IPS-NIHi7 (cell line): ENCODE results near the gene TPM4.
A peak's percentile ranks its signal among the peaks of the same experiment; 100 is the strongest.
"Not testable (repeated sequence)": the region's sequence is repeated elsewhere in the genome, so short reads cannot be mapped to it uniquely, and the experiment has no call there.

Source experiments
- DNase-seq: peaks from one replicate; pipeline ENCODE4 v3.0.0; 2012; ENCODE audit warnings: mixed read lengths; ENCODE audit errors: extremely low spot score

The TPM4 gene

DNA sequence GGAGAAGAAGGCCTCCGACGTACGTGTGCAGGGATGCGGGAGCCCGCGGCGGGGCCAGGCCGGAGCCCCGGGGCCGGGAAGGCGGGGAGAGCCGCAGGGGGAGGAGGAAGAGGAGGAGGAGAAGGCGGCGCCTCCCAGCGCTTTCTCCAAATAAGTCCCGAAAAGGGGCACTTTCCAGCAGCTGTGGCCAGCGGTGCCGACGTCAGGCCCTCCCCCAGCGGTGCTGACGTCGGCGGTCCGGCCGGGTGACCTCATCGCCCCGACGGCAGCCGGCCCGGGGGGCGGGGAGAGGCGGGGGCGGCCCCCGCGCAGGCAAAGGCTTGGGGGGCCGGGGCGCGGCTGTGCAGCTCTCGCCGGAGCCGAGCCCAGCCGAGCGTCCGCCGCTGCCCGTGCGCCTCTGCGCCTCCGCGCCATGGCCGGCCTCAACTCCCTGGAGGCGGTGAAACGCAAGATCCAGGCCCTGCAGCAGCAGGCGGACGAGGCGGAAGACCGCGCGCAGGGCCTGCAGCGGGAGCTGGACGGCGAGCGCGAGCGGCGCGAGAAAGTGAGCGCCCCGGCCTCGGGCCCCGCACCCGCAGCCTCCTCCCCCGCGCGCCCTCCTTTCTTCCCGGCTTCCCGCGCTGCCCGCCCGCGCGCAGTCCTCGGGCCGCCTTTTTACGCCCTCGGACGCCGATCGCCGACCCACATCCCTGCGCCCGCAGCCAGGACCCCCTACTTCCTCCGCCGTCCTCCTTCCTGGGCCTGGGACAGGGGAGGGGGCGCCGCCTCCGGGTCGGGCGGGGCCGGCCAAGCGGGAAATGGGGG, at the start of gene TPM4:
TSS of gene TPM4 (plus strand) at position 342 of the 804 bp plus-strand sequence. CDS start at position 413, 71 bp downstream.
- DNase-seq, result peak; percentile 92

- DNase-seq, result no peak
Observed at GRCh38 chr19:16026756-16027155, 49.5 kb upstream of the TPM4 start.

DNA sequence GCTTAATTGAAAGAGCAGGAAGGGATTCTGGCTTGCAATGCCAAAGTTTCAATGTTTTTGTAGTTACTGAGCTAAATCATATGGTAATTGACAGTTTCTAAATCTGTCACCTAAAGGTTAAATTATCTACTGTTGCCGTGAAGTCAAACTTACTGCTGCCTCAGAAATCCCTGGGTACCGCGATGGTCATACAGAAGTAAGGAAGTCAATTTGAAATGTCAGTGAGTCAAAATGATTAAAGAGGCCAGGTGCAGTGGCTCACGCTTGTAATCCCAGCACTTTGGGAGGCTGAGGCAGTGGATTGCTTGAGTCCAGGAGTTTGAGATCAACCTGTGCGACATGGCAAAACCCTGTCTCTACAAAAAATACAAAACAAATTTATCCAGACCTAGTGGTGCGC, 48.8 kb upstream of the TPM4 start:
- DNase-seq, result no peak

DNA sequence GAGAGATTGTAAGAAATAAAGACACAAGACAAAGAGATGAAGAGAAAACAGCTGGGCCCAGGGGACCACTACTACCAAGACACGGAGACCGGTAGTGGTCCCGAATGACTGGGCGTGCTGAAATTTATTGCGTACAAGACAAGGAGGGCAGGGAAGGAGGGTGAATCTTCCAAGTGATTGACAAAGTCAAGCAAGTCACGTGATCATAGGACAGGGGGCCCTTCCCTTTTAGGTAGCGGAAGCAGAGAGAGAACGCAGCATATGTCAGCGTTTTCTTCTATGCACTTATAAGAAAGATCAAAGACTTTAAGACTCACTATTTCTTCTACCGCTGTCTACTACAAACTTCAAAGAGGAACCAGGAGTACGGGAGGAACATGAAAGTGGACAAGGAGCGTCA, 46.1 kb upstream of the TPM4 start:
- not testable (repeated sequence) for DNase-seq

GRCh38 chr19:16030964-16031871, 45.1 kb upstream of the TPM4 start:
- DNase-seq, result no peak

DNA sequence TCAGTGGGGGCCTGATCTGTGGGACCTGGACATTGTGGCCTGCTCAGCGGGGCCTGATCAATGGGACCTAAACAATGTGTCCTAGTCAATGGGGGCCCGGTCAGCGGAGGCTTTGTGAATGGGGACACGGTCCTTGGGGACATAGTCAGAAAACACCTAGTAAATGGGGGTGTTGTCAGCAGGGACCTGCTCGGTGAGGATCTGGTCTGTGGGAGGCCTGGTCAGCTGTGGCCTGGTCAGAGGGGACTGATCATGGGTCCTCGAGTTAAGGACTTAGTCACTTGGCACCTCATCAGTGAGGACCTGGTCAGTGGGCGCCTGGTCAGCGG, 44.5 kb upstream of the TPM4 start:
- no peak for DNase-seq

DNA sequence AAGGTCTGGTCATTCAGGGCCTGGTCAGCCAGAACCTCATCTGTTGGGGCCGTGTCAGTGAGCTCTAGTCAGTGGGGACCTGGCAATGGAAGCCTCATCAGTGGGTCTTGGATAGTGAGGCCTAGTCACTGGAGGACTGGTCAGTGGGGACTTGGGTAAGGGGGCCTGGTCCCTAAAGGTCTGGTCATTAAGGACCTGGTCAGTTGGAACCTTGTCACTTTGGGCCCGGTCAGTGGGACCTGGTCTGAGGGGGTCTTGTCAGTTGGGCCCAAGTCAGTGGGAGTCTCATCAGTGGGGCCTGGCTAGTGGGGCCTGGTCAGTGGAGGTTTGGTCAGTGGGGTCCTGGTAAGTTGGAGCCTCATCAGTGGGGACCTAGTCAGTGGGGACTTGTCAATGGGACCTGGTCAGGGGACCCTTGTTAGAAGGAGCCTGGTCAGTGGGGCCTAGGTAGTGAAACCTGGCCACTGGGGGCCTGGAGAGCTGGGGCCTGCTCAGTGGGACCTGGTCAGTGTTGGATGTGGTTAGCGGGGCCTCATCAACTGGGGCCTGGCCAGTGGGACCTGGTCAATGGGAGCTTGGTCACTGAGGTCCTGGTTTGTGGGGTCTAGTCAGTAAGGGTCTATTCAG, 43.7 kb upstream of the TPM4 start:
- no peak for DNase-seq

DNA sequence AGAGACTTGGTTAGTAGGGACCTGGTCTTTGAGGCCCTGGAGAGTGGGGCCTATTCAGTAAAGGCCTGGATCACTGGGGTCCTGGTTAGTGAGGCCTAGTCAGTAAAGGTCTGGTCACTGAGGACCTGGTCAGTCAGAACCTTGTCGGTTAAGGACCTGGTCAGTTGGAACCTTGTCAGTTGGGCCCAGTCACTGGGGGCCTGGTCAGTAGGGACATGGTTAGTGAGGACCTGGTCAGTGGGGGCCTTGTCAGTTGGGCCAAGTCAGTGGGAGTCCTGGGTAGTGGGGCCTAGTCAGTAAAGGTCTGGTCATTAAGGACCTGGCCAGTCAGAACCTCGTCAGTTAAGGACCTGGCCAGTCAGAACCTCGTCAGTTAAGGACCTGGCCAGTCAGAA, 43.2 kb upstream of the TPM4 start:
- DNase-seq, result no peak

DNA sequence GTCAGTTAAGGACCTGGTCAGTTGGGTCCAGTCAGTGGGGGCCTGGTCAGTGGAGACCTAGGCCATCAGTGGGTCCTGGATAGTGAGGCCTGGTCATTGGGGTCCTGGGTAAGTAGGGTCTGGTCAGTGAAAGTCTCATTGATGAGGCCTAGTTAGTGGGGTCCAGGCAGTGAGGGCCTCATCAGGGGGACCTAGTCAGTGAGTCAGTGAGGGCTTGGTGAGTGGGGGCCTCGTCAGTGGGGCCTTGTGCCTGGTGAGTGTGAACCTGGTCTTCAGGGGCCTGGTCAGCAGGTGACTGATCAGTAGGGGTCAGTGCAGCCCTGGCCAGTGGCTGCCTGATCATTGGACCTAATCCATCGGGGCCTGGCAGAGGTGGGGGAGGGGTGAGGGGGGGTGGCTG, 42.6 kb upstream of the TPM4 start:
- no peak for DNase-seq

- no peak for DNase-seq
Observed at GRCh38 chr19:16034180-16034579, 42.1 kb upstream of the TPM4 start.

- no peak for DNase-seq
Observed at GRCh38 chr19:16034958-16035560, 41.2 kb upstream of the TPM4 start.

DNA sequence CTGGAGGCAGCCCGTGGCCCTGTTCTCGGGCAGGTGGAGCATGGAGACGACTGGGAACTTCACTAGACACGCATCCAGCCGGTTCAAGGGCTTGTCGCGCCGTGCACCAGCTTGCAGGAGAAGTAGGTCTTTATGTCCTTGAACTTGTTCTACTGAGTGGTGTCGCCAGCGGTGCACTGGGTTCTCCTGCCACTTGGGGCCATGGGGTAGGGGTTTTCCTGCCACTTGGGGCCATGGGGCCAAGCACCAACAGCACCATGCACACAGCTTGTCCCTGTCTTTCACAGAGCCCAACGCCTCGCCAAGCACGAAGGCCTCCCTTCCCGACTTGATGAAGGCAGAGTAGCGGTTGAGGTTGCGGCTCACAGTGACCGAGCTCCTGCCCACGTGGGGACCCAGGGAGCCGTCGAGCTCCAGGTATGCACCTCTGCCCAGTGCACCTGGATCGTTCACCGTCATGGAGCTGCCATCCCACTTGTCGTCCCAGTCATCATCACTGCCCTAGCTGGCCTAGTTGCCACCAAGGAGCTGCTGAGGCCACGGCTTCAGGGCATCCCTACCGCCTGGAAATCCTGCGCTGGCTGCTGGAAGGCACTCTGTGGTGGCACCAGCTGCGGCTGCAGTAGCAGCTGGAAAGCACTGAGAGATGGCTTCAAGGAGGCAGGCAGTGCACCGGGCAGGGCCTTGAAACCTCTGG, 40.5 kb upstream of the TPM4 start:
- DNase-seq, result no peak

GRCh38 chr19:16036397-16036925, 39.8 kb upstream of the TPM4 start:
- DNase-seq, result no peak

DNA sequence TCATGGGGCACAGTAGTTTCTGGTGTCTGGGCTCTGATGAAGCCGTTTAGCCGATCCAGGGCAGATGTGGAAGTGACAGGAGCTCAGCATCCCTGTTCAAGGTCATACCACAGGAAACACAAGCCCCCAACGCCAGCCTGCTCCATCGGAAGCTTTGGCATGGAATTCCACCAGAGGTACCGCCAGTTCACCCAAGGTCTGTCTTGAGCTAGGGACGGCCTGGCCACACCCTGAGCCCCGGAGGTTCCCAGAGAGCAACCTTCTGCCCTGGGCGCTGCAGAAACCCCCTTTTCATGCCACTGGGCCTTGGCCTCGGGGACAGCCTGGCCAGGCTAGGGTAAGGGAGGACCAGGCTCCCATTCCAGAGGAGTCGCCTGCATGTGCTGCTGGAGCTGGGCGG, 39.4 kb upstream of the TPM4 start:
- DNase-seq, result no peak

- DNase-seq, result no peak
Observed at GRCh38 chr19:16037424-16038195, 38.7 kb upstream of the TPM4 start.

DNA sequence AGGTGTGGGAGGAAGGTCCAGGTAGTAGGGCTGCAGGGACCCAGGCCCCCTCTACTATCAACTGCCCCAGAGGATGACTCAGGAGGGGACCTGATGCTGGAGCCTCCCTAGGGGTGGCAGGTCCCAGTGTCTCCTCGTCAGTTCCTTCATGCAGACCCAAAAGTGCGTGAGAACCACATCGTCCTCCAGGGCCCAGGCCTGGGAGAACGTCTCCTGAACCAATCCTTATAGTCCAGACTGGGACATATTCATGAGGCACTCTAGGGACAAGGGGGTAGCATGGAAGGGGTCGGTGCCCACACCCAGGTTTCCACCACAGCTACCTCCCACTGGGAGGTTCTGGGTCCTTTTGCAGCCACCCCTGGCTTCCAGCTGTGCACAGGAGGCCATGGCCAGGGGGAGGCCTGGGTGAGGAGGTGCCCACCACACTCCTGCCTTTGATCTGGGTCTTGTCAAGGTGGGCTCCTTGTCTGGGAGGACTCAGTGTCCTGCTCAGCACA, 38.0 kb upstream of the TPM4 start:
- no peak for DNase-seq

DNA sequence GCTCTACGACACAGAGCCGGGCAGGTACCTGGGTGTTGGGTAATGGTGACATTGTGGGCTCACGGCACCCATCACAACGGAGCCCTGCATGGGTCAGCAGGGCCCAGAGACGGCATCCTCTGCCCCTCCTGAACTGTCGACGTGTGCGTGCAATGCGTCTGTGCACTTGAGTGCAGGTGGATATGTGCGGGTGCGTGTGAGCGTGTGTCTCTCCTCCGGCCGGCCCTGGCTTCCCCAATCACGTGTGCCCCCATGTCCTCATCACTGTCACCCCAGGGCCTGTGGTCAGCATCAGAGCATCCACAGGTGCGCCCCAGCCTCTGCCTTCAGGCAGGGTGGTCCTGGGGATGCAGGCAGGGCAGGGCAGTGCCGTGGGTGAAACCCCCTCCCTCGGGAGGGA, 37.2 kb upstream of the TPM4 start:
- no peak for DNase-seq

DNA sequence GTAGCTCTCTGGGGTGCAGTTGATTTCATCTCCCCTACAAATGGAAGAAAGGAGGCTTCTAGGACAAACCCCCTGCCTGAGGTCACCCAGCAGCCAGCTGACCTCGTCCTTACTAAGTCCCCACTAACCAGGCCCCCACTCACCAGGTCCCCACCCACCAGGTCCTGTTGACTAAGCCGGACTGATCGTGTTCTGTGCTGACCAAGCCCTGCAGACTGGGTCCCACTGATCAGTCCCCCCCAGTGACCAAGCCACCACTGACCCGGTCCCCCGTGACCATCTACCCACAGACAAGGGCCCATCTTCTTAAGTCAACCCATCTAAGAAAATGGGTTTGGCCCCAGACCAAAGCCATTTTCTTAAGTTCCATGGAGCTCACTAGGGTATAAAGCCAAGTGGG, 36.8 kb upstream of the TPM4 start:
- DNase-seq, result no peak

GRCh38 chr19:16040642-16041041, 35.7 kb upstream of the TPM4 start:
- DNase-seq, result no peak

DNA sequence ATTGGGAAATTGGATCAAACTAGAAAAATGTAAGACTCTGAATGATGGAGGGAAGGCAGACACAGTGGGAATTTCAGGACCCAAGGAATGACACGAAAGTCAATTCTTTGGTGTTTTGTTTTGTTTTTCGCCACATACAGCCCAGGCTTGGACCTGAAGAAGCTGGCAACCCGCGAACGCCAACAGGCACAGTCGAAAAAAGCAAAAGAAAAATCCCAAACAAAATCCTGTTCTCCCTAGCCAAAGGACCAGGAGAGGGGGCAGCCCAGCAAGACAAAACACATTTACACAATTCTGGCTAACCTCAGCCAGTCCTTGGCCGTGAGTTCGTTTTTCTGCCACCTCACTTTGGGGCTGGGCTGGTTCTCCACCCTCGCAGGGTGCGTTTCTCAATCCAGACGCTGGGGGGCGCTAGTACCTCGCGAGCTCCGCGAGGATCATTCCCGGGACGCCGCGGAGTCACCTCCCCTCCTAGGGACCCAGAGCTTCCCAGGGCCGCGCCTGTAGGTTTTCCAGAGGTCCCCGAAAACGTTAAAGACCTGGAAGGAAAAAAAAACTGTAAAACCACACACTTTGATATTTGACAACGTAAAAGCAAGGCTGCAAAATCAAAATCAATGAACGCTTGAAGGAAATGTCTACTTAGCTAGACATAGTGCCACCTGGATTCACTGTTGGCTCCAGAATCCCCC, 34.9 kb upstream of the TPM4 start:
- peak; percentile 99 for DNase-seq
